Measurements from ENCODE around the gene LCE1D. TPM values are rescaled to one million over a fixed set of nuclear protein-coding genes. Genes with fewer than 3 reads are reported as not detected.

LCE1D gene
- total and polyA plus RNA-seq, 7 donors, result not detected

- DNase-seq, result no peak
- Histone ChIP-seq H3K27me3 (ENCODE audit: insufficient read depth in 3 of 3, low read length in 2 of 3) (no peaks in the 10 kb centered on the region), H3K4me3 (no peak within 1 kb of the TSS), H3K9me3 (no peaks in the 10 kb centered on the region), H3K36me3 (ENCODE audit: insufficient read depth in 1 of 2, low read depth in 1 of 2) (no peaks in the 10 kb centered on the region), H3K4me1 (no peaks in the 10 kb centered on the region), H3K27ac (no peak within 1 kb of the TSS)
- ATAC-seq, result no peak
- intact Hi-C loops (cut with DNase I), result no loop called here
- 31 to 47% (median 42%) methylated on average over 6 of the region's 6 CpGs for WGBS, 3 donors
- TF ChIP-seq, protein P1, sequence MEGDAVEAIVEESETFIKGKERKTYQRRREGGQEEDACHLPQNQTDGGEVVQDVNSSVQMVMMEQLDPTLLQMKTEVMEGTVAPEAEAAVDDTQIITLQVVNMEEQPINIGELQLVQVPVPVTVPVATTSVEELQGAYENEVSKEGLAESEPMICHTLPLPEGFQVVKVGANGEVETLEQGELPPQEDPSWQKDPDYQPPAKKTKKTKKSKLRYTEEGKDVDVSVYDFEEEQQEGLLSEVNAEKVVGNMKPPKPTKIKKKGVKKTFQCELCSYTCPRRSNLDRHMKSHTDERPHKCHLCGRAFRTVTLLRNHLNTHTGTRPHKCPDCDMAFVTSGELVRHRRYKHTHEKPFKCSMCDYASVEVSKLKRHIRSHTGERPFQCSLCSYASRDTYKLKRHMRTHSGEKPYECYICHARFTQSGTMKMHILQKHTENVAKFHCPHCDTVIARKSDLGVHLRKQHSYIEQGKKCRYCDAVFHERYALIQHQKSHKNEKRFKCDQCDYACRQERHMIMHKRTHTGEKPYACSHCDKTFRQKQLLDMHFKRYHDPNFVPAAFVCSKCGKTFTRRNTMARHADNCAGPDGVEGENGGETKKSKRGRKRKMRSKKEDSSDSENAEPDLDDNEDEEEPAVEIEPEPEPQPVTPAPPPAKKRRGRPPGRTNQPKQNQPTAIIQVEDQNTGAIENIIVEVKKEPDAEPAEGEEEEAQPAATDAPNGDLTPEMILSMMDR (IDR thresholded peaks at IDR 0.05), result no peak
Observed at GRCh38 chr1:152757747-152758146, 38.8 kb upstream of the LCE1D start, which contains the start of gene KPRP. TSS of gene KPRP (plus strand) at chr1:152758025. CDS start at chr1:152759589, 1,564 bp downstream.

DNA sequence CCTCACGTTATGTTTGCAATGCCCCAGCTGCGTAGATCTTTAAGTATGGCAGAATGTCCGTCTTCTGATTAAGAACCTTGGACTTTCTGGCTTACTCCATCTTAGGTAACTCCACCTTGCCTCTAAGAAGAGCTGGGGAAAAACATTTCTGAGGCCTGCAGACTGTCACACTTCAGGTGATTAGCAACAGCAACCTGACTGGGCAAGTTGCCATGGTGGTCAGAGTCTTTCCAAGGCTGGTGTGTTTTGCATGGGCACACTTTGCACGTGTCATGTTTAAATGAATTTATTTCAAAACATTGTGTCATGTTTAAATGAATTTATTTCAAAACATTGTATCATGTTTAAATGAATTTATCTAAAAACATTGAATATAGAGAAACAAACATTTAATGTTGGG is 37.9 kb upstream of the LCE1D start:
- ATAC-seq, result no peak
- no peaks in the 10 kb centered on the region for H3K36me3 ChIP-seq (ENCODE audit: insufficient read depth in 1 of 2, low read depth in 1 of 2)
- H3K27me3 ChIP-seq (ENCODE audit: insufficient read depth in 3 of 3, low read length in 2 of 3), result no peaks in the 10 kb centered on the region
- H3K4me3 ChIP-seq, result no peak overlapping the region
- DNase-seq, result no peak
- TF ChIP-seq, protein P1 (IDR thresholded peaks at IDR 0.05), result no peak
- H3K4me1 ChIP-seq, result no peaks in the 10 kb centered on the region
- 81 to 88% (median 84%) methylated on average over 4 of the region's 4 CpGs for WGBS, 3 donors
- H3K9me3 ChIP-seq, result no peaks in the 10 kb centered on the region
- no peak overlapping the region for H3K27ac ChIP-seq
- intact Hi-C loops (cut with DNase I), result no loop called here

DNA sequence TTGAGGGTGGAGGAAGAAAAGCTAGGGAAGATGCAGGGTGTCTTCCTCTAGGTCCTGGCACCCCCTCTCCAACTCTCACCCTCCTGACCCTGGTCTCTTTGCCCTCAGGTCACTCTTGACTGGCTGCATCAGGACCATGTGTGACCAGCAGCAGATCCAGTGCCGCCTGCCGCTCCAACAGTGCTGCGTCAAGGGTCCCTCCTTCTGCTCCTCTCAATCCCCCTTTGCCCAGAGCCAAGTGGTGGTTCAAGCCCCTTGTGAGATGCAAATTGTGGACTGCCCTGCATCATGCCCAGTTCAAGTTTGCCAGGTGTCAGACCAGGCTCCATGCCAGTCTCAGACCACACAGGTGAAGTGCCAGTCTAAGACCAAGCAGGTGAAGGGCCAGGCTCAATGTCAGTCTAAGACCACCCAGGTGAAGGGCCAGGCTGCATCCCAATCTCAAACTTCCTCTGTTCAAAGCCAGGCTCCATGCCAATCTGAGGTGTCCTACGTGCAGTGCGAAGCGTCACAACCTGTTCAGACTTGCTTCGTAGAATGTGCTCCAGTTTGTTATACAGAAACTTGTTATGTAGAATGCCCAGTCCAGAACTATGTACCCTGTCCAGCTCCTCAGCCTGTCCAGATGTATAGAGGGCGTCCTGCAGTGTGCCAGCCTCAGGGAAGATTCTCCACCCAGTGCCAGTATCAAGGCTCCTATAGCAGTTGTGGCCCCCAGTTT is 36.9 kb upstream of the LCE1D start:
- H3K27ac ChIP-seq, result no peak overlapping the region
- H3K36me3 ChIP-seq (ENCODE audit: insufficient read depth in 1 of 2, low read depth in 1 of 2), result no peaks in the 10 kb centered on the region
- ATAC-seq (no peak), DNase-seq (no peak)
- intact Hi-C loops (cut with DNase I), result no loop called here
- H3K9me3 ChIP-seq, result no peaks in the 10 kb centered on the region
- H3K4me3 ChIP-seq, result no peak overlapping the region
- TF ChIP-seq, protein P1 (IDR thresholded peaks at IDR 0.05), result no peak
- H3K27me3 ChIP-seq (ENCODE audit: insufficient read depth in 3 of 3, low read length in 2 of 3), result no peaks in the 10 kb centered on the region
- no peaks in the 10 kb centered on the region for H3K4me1 ChIP-seq
- 78 to 82% (median 81%) methylated on average over 8 of the region's 8 CpGs for WGBS, 3 donors

GRCh38 chr1:152760551-152761190 is 35.9 kb upstream of the LCE1D start:
- H3K27ac ChIP-seq, result no peak overlapping the region
- H3K4me1 ChIP-seq, result no peaks in the 10 kb centered on the region
- ATAC-seq, result no peak
- TF ChIP-seq, protein P1 (IDR thresholded peaks at IDR 0.05), result no peak
- H3K36me3 ChIP-seq (ENCODE audit: insufficient read depth in 1 of 2, low read depth in 1 of 2), result no peaks in the 10 kb centered on the region
- intact Hi-C loops (cut with DNase I), result no loop called here
- 87 to 90% (median 88%) methylated on average over 31 of the region's 31 CpGs for WGBS, 3 donors
- no peak for DNase-seq
- H3K9me3 ChIP-seq, result no peaks in the 10 kb centered on the region
- H3K4me3 ChIP-seq, result no peak overlapping the region
- no peaks in the 10 kb centered on the region for H3K27me3 ChIP-seq (ENCODE audit: insufficient read depth in 3 of 3, low read length in 2 of 3)
